ENCODE measurements around the gene REELD1.

Gene REELD1

GRCh38 chr4:146261041-146261440, 46.7 kb downstream of the REELD1 start:
- DNase-seq (ENCODE audit: extremely low spot score, insufficient read length, low read depth) (no peak), FAIRE-seq (no peak)

GRCh38 chr4:146263793-146264192, 49.5 kb downstream of the REELD1 start:
- DNase-seq (ENCODE audit: extremely low spot score, insufficient read length, low read depth) (no peak), FAIRE-seq (peak; percentile 36)

DNA sequence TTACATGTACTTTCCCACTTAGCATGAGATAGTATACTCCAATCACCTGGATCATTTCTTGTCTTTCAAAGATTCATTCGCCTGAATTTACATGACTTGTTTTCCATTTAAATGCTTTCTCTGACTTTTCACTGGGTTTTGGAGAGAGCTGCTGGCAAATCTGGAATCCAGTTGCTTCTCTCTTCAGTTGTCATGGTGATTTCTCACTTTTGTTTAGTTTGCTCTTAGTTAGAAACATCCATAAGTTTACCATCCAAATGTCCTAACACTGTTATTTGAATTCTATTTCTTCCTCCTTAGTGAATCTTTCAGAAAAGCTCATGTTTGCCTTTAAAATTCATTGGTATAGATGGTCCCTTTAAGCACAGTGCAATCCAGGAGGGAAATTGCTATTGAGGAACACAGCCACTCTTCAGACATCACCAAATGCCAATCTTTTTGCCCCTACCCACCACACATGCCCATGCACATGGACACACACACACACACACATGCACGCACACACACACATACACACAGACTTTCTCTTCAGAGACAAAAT, 51.7 kb downstream of the REELD1 start:
- DNase-seq (ENCODE audit: extremely low spot score, insufficient read length, low read depth) (no peak), FAIRE-seq (no peak)

DNA sequence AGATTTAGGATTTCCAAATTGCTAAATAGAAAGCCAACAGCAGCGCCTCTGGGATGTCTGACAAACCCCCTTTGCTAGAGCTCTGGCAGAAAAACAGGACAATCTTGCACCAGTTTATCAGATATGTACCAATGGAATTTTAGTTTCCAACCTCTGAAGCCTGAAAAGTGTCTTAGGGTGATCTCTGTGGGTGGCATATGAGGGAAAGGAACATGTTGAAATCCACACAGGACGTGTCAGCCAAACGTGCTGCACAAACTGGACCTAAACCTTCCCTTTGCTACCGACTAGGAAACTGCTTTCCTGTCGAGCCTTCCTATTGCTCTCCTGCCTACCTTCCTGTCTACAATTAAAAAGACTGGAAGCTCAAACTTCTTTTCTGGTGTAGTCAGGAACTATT, 53.5 kb downstream of the REELD1 start:
- FAIRE-seq (no peak), DNase-seq (ENCODE audit: extremely low spot score, insufficient read length, low read depth) (no peak)

DNA sequence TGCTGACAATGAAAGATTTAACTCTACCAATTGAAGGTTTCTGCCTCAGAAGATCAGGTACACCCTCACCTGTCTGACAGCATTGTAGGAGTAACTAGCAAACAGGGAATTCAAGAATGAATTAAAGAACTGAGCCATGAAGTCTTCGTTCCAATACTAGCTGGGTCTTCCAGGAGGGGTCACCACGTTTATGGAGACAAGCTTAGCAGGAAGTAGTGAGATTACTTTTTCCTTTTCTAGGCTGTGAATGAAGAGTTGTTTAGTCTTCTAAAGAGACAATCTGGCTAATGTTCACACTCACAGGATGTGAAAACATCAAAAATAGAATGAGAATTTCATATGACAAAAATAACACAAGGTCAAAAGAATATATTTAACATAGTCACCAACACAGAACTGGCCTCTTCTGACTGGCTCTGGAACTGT, 54.9 kb downstream of the REELD1 start:
- DNase-seq (ENCODE audit: extremely low spot score, insufficient read length, low read depth) (peak; percentile 11), FAIRE-seq (peak; percentile 95)

DNA sequence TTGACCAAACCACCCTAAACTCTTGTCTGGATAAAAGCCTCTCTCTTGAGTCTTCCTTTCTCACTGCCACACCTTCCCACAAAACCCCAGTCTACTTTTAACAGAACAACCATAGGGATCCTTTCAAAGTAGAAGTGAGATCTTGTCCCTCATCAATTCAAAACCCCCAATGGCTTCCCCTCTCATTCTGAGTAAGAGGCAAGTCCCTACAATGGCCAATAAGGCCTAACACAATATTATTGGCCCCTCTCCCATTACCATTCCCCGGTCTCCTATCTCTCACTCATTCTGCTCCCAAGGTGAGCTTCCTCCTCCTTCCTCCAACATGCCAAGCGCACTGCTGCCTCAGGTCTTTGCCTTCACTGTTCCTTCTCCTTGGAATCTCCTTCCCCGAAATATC, 57.1 kb downstream of the REELD1 start:
- no peak for DNase-seq (ENCODE audit: extremely low spot score, insufficient read length, low read depth)
- peak; percentile 84 for FAIRE-seq

DNA sequence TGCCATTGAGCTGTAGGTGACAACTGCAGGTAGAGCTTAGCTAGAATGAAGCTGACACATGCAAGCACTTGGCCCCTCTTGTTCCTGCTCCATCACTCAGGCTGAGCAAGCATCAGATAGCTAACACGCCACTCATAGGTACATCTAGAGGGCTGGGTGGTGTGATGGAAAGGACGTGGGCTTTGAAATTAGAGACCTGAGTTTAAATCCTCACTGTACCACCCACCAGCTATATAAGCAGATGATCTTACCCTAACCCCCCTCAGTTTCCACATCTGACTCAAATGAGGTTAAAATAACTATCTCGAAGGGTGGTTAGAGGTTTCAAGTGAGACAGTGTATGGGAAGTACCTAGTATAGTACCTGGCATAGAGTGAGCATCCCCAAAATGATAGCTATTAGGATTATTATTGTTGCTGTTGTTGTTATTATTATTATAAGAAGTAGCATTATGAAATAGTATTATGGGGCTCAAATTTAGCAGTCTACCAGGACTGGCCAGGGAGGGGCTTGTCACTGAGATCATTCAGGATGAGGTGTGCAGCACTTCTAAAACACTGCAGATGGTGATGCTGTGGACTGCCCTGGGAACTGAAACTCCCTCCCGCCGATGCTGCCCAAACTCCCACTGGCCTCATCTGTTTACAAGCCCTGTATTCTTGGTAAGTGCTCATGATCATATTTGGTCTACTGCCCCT, 59.0 kb downstream of the REELD1 start:
- FAIRE-seq, result peak; percentile 95
- peak; percentile 11 for DNase-seq (ENCODE audit: extremely low spot score, insufficient read length, low read depth)

DNA sequence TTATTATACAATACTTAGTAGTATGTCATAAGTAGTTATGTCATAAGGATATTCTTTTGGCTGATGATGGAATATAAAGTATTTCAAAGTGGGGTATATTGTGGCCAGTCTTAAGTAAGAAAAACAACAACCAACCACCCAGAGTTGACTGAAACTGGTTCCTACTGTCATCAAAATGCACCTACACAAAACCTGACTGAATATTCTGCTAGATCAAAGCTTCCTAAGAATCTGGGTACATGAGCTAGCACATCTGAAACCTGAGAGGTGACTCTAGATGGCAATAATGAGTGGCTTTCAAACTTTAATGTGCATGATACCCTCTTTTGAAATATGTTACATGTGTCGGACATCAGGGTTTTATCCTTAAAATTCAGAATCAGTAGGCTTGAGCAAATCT, 60.4 kb downstream of the REELD1 start:
- peak; percentile 75 for FAIRE-seq

GRCh38 chr4:146275370-146275769, 61.0 kb downstream of the REELD1 start:
- DNase-seq (ENCODE audit: extremely low spot score, insufficient read length, low read depth), result no peak
- FAIRE-seq, result no peak

More for the DNA sequence above, 60.4 kb downstream of the REELD1 start:
- DNase-seq (ENCODE audit: extremely low spot score, insufficient read length, low read depth), result no peak

- no peak for DNase-seq (ENCODE audit: extremely low spot score, insufficient read length, low read depth)
- no peak for FAIRE-seq
Observed at GRCh38 chr4:146278986-146279385, 64.6 kb downstream of the REELD1 start.

All from GM18507 (cell line).